HG02970 (cell line): ENCODE measurements around the gene CDH22.

ENCODE experiments used
- ATAC-seq: cut with Tn5 transposase; IDR thresholded peaks from one replicate; pipeline ENCODE4 v1.9.1; 2021; ENCODE audit warnings: mild to moderate bottlenecking, moderate library complexity, moderate number of reproducible peaks; ENCODE audit not compliant: unreplicated experiment, low FRiP score

CDH22 gene

GRCh38 chr20:46325789-46326188, 17.5 kb upstream of the CDH22 start:
- no peak for ATAC-seq

- no peak for ATAC-seq
These were observed 16.8 kb upstream of the CDH22 start for GRCh38 chr20:46324960-46325703.

GRCh38 chr20:46324379-46324778, 16.1 kb upstream of the CDH22 start:
- ATAC-seq = no peak

GRCh38 chr20:46323557-46323956, 15.3 kb upstream of the CDH22 start:
- no peak for ATAC-seq

- ATAC-seq = no peak
These were observed 14.3 kb upstream of the CDH22 start for GRCh38 chr20:46322641-46323040.

- ATAC-seq = no peak
These were observed 9.4 kb upstream of the CDH22 start for GRCh38 chr20:46317685-46318177.

GRCh38 chr20:46316984-46317684, 8.8 kb upstream of the CDH22 start:
- no peak for ATAC-seq

GRCh38 chr20:46315311-46315710, 7.0 kb upstream of the CDH22 start:
- no peak for ATAC-seq

- no peak for ATAC-seq
These were observed 4.9 kb upstream of the CDH22 start for GRCh38 chr20:46312945-46313861.

- no peak for ATAC-seq
These were observed 4.0 kb upstream of the CDH22 start for GRCh38 chr20:46312075-46312944.

GRCh38 chr20:46311719-46312074, 3.4 kb upstream of the CDH22 start:
- no peak for ATAC-seq

GRCh38 chr20:46311039-46311650, 2.8 kb upstream of the CDH22 start:
- no peak for ATAC-seq

GRCh38 chr20:46309945-46310344, 1.6 kb upstream of the CDH22 start:
- no peak for ATAC-seq

GRCh38 chr20:46307999-46308257, 370 bp downstream of the CDH22 start:
- ATAC-seq = no peak

- ATAC-seq = no peak
These were observed 929 bp downstream of the CDH22 start for GRCh38 chr20:46307139-46307998.

- no peak for ATAC-seq
These were observed 1.6 kb downstream of the CDH22 start for GRCh38 chr20:46306743-46307138.

GRCh38 chr20:46305973-46306360, 2.3 kb downstream of the CDH22 start:
- ATAC-seq = no peak

- no peak for ATAC-seq
These were observed 2.8 kb downstream of the CDH22 start for GRCh38 chr20:46305331-46305972.
